ENCODE results near the gene CSNK1G1.

- TF ChIP-seq CTCF (IDR thresholded peaks at IDR 0.05) (no peak), FOXM1 (IDR thresholded peaks at IDR 0.05; ENCODE audit: low read depth) (no peak)
Observed at GRCh38 chr15:64144565-64145281, 211.2 kb downstream of the CSNK1G1 start.

All from SK-N-SH (cell line).